NCI-H2227 (cell line): ENCODE measurements around the gene NFATC2.
"Not testable (repeated sequence)": the region's sequence is repeated elsewhere in the genome, so short reads cannot be mapped to it uniquely, and the experiment has no call there.

Experiments
- DNase-seq: peaks from one replicate; lab custom pipeline; 2025; ENCODE audit not compliant: unreplicated experiment; lab: John Stamatoyannopoulos, UW

The NFATC2 gene

DNA sequence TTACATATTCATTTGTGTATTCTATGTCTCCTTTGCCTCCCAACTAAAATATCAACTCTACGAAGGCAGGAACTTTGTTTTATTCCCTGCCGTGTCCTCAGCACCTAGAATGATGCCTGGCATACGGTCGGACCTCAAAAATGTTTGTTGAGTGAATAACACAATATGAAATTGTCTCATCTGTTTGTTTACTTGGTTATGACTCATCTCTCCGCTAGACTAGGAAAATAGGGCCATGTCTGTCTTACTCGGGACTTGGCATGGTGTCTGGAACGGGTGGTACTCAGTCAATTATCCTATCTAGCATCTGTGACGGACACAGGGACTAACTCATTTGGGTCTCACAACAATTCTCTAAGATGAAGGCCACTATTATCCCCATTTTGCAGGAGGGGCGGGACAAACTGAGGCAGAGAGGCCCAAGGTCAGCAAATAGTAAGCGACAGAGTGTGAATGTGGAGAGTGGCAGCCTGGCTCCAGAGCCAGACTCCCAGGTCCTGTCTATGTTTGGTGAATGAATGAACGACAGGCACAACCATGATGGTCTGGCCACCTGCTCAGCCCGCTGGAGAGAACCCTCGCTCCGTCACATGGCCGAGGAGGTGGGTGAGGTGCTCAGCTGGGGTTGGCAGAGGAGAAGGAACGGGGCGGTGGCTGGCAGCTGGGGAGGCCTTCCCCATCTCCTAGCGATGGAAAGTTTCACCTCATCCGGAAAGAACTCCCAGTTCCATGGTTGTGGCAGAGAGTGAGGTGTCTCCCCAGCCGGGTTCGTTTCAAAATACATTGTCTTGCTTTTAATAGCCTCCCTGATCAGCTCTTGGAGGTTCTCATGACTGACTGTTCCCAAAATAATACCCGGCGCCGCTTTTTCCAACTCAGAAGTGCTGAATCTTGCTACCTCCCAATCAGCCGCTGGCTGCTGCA lies 27.6 kb upstream of the NFATC2 start:
- DNase-seq, result no peak

GRCh38 chr20:51568533-51568932 lies 26.0 kb upstream of the NFATC2 start:
- DNase-seq, result not testable (repeated sequence)

GRCh38 chr20:51567622-51568021 lies 25.1 kb upstream of the NFATC2 start:
- DNase-seq, result no peak

GRCh38 chr20:51566594-51566993 lies 24.1 kb upstream of the NFATC2 start:
- no peak for DNase-seq

DNA sequence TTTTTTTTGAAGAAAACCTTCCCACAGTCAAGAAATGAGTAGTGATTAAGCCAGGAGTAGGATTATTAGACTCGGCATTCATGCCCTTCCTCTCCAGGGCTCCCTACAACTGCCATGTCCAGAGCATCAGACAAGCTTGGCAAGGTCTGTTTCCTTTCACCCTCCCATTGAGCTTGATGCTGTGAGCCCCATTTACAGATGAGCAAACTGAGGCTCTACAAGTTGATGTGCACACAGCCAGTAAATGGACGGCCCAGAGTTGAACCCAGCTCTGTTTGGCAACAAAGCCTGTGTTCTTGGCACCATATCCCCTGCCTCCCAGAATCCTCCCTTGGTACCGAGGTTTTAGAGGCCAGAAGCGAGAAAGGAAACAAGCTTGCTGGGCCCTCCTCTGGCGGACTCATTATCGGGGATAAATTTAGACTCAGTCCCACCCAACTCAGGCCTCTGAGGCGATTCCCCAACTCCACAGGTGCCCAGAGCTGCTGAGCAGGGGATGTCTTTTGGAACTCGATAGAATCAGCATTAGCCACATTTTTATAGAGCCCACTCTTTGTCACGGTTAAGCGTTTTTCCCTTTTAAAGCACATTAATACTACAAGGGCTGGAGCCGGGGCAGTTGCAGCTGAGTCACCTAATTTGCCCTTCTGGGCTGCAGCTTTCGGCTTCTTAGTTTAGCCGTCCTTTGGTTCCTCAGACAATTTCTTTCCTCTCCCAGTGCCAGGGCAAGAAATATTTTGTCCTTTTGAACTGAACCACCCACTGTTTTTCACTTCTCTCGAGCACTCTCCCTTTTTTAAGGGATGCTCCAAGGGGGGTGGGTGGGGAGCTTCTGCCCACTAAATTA lies 23.0 kb upstream of the NFATC2 start:
- DNase-seq, result no peak

DNA sequence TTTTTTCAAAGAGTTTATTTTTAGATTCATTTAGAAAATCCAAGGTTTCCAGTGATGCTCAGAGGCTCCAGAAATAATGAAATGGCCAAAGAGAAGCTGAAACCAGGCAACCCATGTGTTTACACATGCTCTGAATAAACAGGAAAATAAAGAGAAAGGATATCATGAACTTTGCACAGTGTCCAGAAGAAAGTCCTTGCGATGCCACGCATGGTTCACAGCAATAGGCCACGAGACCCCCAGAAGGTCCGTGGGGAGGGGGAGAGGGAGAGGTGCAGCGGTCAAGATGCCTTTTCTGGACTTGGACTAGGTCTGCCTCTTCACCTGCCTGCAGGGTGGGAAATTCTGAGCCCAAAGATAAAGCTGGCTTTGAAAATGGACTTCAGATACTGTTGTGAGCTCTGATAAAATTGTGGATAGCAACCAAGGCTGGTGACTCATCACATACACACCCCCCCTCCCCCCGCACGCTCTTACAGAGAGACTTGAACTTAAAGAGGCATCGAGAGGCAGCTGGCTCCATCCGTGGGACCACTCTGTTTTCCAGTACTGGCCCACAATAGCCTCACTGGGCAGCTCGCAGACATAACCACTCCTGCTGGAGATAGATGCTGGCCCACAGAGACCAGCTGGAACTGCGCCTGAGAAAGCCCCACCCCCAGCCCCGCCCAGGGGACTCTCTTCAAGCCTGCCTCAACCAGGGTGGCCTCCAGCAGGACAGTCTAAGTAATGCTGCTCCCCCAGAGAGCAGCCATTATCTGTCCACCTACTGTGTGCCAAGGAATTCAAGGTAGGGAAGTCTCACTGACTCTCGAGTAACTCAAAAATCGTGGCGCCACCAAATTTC lies 21.2 kb upstream of the NFATC2 start:
- no peak for DNase-seq

DNA sequence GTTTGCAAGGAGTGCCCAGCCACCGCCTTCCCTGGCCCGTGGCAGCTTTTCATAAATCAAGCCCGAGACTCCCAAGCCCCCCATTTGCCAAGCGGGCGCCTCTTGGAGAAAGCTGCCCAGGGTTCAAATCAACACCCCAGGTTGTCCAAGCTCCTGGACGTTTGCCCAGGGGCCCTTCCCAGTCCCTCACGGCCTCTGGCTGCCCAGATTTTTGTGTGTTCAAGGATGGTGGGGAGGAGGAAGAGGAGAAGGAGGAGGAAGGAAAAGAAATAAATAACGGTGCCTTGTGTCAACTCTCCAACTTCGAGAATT lies 20.6 kb upstream of the NFATC2 start:
- no peak for DNase-seq

DNA sequence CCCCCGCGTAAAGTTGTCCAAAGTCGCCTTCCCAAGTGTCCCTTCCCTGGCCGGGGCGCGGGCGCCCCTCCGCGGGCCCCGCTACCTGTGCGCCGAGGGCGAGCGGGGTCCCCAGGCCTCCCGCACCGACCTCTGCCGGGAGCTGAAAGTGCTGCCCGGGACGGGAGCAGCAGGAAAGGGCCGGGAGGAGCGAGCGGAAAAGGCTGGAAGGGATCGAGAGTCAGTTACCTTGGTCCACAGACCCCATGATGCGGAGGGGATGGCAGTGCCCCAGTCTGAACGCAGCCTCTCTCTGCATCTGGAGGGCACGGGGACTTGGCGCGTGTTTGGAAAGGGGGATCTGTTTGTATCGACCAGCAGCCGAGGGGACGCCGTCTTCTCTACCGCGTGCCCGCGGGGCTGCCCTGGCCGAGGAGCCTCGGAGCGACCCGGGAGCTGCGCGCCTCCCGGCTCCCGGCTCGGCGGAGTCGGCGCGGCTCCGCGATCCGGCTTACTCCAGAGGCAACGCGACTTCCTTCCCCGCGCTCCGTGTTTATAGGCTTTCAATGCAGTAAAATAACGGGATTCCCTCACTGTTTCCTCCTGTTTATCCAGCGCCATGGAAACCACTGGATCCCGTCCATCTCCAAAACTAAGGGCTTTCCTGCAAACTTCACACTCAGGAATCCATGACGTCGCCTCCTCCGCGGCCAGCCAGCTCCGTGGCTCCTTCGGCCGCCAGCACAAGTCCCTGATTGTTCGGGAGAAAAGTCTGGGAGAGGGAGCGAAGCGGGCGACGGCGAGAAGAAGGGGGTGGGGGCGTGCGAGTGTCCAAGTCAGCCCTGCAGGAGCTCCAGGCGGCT lies 20.0 kb upstream of the NFATC2 start:
- DNase-seq, result peak; percentile 39

- DNase-seq, result no peak
Observed at GRCh38 chr20:51562027-51562331, 19.5 kb upstream of the NFATC2 start.

- DNase-seq, result no peak
Observed at GRCh38 chr20:51560550-51561307, 18.2 kb upstream of the NFATC2 start.

DNA sequence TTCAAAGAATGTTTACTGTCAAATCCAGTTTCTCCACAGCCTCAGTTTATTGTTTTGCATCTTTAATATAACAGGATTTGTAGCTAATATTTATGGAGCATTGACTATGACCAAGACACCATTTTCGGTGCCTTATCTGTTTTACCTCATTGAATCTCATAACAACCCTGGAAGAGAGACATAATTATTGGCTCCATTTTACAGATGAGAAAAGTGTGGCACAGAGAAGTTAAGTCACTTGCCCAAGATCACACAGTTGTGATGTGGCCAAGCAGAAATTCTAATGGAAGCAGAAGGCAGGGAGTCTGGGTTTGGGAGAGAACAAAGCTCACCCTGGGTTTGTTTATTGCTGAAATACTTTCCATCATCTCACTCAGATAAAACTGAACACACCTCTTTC lies 17.5 kb upstream of the NFATC2 start:
- DNase-seq, result no peak

- no peak for DNase-seq
Observed at GRCh38 chr20:51554538-51555165, 12.1 kb upstream of the NFATC2 start.

DNA sequence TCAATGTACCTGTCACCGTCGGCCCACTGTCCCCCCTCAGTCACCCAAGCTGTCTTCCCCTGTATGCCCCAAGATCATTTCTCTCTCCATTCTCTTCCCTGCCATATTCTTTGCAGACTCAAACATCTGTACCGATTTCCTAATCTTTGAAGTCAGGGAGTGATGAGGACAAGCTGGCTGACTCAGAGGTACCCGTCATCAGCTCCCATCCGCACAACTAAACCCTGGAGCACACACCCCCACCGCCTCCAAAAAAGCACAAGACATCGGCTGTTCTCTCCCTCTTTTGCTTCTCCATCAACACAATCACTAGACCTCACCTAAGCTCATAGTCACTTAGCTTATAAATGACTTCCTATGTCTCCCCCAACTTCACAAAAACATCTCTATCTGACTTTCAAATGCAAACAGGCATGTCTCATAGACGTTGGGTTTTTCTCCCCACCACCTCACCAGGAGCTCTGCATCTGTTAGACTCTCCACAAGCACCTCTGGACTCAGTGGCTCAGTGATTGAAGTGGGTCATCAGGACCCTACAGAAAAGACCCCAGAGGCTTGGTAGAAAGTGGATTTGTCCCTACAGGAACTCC lies 11.5 kb upstream of the NFATC2 start:
- DNase-seq, result no peak

GRCh38 chr20:51551186-51551585 lies 8.7 kb upstream of the NFATC2 start:
- DNase-seq, result no peak

DNA sequence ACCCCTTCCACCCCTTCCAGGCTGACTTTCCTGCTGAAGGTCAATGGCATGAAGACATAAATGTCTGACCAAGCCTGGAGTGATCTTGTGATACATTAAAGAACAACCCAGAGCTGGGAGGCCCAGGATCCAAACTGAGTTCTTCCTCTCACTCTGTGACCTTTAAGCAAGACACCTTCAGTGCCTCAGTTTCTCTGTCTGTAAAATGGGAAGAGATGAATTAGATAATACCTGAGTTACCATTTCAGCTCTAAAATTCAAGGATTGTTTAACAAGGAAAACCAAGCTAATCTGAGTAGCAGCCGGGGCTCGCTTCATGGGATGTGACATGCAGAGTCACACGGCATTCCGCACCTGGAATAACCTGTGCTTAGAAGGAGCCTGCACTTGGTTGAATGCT lies 7.0 kb upstream of the NFATC2 start:
- no peak for DNase-seq

GRCh38 chr20:51547951-51548350 lies 5.4 kb upstream of the NFATC2 start:
- no peak for DNase-seq

GRCh38 chr20:51545515-51545914 lies 3.0 kb upstream of the NFATC2 start:
- DNase-seq, result no peak

DNA sequence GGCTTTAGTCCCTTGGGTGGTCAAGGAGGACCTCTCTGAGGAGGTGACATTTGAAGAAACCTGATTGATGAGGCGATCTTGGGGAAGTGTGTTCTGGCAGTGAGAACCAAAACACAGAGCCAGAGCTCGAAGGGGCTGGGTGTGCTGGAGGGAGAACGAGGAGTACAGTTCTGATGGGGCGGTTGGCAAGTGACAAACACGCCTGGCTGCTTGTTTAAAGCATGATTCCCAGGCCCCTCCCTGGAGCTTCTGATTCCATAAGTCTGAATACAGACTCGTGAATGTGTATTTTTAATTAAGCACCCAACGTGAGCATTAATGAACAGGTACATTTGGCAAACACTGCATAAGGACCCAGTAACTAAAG lies 886 bp upstream of the NFATC2 start:
- DNase-seq, result no peak

- DNase-seq, result no peak
Observed at GRCh38 chr20:51542033-51542570, 417 bp downstream of the NFATC2 start.
